NCI-H345 (cell line): Measurements from ENCODE around the gene FAM32A.
"Not testable (repeated sequence)": the region's sequence is repeated elsewhere in the genome, so short reads cannot be mapped to it uniquely, and the experiment has no call there.

Source experiments
- DNase-seq: peaks from one replicate; lab custom pipeline; 2025; lab: John Stamatoyannopoulos, UW

The FAM32A gene

GRCh38 chr19:16164222-16164890, 20.9 kb upstream of the FAM32A start:
- no peak for DNase-seq

- DNase-seq, result no peak
These were observed 18.8 kb upstream of the FAM32A start for GRCh38 chr19:16166417-16166816.

DNA sequence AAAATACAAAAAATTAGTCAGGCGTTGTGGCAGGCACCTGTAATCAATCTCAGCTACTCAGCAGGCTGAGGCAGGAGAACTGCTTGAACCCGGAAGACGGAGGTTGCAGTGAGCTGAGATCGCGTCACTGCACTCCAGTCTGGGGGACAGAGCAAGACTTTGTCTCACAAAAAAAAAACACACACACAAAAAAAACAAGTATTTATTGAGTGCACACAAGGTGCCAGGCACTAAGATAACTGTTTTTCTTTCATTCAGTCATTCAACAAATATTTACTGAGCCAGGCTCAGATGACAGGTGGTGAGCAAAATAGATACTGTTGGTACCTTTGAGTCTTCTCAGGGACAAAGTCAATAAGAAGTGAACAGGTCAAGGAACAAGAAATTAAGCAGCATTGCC, 18.2 kb upstream of the FAM32A start:
- DNase-seq, result no peak

DNA sequence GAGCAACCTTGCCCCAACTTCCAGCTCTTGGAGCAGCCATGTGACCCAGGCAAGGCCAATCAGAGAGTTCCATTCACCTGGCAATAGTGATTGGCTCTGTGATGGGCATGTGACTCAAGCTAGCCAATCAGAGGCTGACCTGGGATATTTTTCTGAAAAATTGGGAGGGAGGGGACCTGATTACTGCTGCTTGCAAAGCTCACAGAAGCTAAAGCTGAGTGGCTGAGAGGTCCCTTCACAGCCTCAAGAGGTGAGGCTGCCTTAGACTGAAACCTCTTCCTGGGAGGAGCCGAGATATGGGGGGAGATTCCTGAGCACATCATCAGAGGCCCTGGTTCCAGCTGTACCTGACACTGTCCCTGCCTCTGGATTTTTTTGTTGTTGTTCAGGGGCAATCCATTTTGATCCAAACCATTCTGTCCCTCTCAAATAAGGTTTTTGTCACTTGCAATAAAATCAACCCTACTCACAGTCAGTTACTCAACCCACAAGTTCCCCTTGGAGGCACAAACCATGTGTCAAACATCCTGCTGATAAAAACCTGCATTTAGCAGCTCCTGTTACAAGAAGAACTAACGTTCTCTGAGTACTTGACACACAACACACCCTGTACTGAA, 16.6 kb upstream of the FAM32A start:
- no peak for DNase-seq

GRCh38 chr19:16170134-16170533, 15.1 kb upstream of the FAM32A start:
- DNase-seq, result no peak

DNA sequence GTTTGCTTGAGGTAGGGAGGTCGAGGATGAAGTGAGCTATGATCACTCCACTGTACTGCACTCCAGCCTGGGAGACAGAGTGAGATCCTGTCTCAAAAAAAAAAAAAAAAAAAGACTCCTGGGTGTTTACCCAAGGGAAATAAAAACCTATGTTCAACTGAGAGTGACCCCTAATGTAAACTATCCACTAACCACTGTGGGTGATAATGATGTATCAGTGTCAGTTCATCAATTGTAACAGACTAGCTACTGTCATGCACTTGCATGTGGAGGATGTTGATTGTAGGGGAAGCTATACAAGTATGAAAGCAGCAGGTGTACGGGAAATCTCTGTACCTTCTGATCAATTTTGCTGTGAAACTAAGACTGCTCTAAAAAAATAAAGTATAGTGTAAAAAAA, 9.3 kb upstream of the FAM32A start:
- no peak for DNase-seq

- not testable (repeated sequence) for DNase-seq
These were observed 6.3 kb upstream of the FAM32A start for GRCh38 chr19:16178866-16179265.

DNA sequence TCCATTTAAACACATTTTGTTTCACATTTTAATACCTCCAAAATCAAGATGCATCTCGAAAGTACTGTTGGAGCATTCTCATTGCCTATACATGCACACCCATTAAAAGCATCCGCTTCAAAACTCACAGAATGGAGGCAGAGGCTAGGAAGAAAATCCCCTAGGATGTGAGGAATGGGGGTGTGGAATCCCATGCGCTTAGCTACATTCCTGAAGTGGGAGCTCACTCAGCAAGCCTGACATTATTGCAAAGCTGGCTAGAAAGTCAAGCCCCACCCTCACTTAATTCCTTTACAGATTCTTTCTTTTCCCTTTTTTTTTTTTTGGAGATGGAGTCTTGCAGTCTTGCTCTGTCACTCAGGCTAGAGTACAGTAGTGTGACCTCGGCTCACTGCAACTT, 4.6 kb upstream of the FAM32A start:
- DNase-seq, result no peak

- no peak for DNase-seq
These were observed 516 bp upstream of the FAM32A start for GRCh38 chr19:16184665-16185122.

- DNase-seq, result no peak
These were observed 536 bp downstream of the FAM32A start for GRCh38 chr19:16185768-16186123.

GRCh38 chr19:16188521-16188920, 3.3 kb downstream of the FAM32A start:
- no peak for DNase-seq

GRCh38 chr19:16190198-16190597, 5.0 kb downstream of the FAM32A start:
- no peak for DNase-seq

GRCh38 chr19:16190736-16191135, 5.5 kb downstream of the FAM32A start:
- no peak for DNase-seq

GRCh38 chr19:16191216-16191908, 6.2 kb downstream of the FAM32A start:
- no peak for DNase-seq

- DNase-seq, result no peak
These were observed 8.3 kb downstream of the FAM32A start for GRCh38 chr19:16193466-16193865.

DNA sequence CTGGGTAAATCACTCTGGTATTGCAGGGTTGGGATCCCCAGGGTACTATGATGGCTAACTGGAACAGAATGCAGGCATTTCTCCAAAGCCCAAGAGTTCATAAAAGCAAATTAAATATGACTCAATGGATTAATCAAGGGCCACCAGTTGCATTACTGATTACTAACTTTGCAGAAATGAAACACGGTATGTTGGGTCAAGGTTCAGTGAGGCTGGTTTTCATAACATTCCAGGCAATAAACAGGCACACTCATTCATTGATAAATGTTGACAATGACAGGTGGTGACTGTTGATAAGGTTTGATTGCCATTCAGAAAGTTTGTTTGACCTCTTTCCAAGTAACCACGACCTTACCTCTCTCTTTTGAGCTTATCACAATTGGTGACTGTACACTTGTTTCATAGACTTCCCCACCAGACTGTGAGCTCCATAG, 12.0 kb downstream of the FAM32A start:
- no peak for DNase-seq

DNA sequence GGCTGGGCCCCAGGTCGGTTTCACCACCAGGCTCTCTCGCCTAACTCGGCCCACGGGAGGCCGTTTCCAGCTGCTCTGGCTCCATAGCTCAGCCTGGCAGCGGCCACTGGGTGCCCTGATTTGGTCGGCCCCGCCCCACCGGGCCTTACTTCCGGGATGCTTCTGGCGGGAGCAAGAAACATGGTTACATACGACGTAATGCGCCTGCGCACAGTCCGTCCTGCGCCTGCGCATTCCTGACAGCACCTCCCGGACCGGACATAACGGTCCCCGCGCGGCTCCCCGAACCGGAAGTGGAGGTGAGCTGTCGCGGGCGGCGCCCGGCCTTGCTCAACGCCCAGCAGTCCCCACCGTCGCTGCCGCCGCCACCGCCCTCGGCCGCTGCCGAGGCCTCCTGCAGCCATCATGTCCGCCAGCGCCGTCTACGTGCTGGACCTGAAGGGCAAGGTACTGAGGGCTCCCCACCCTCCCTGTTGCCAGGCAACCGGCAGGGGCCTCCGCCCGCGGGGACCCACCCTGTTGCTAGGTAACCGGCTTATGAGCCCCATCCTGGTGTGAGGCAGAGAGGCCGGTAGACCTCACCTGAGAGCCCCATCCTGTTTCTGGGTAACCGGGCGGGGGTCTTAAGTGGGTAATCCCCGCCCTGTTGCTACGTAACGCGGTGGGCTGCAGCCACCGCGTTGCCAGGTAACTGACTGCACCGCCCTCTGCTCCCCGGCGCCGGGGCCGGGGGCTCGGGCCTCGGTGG, 12.6 kb downstream of the FAM32A start, which contains the start of gene AP1M1:
Gene AP1M1 (plus strand): TSS at position 290 of the 748 bp plus-strand sequence. CDS start 116 bp downstream, at position 406.
- peak; percentile 95 for DNase-seq

GRCh38 chr19:16198370-16198651, 13.1 kb downstream of the FAM32A start:
- no peak for DNase-seq

DNA sequence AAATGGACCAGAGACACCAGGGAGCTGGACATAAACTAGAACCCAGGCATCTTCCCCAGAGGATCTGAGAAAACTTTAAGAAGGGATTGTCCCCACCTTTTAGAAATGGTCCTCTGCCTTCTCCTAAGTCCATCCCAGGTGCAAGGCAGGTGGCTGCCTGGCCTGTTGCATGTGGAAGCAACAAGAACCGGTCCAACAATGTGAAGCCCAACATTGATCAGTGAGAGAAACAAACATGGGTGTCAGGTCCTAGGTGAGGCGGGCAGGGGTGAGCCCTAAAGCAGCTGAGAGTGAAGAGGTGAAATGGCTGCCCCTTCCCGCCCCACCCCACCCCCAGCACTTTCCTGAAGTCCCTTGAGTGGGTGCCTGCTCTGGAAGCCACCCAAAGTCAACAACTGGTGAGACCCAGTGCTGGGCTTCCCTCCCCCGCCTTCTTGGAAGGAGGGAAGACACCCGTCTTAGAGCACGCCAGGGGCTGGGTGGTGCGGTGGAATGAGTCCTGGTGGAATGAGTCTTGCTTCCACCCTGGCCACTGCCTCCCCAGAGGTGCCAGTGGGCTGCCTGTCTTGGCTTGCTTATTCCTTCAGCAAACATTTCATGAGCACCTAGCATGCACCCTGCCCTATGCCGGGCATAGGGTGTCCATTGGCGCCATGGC, 14.2 kb downstream of the FAM32A start:
- DNase-seq, result no peak

DNA sequence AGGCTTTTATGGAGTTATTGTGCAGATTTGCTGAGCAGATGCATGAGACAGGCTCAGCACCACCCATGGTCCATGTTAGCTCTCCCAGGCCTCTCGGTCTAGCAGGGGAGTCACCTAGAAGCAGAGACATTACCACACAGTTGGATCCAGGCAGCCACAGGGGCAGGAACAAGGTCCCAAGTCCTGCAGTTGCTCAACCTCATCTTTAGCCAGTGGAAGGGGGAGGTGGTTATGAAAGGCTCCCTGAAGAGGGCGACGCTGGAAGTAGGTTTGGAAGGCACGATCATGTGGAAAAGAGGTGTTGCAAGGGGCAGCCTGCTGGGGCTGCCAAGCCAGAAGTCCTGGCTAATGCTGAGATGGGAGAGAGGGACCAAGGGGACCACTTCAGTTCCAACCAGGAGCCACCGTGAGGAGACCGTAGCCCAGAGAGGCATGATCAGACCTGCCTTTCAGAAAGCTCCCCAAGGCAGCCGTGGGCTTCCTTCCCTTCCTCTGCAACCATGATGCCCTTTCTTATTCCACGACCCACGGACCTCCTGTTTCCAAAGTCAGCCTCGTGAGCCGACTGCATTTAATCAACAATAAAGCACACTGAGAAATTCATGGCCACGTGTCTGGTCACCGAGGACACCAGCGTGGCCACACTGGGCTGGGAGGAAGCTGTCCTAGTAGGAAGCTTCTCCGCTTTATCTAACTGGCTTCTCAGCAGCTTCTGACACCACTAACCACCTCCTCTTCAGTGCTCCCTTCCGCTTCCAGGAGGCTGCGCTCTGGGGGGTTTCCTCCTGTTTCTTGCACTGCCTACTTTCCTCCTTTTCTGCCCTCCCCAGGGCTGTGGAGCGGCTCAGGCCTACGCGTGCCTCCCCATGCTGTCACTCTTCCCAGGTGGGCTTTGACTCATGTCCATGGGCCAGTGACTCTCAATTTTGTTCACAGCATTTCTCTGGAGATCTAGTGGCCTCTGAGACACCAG, 15.1 kb downstream of the FAM32A start:
- no peak for DNase-seq

- DNase-seq, result no peak
These were observed 15.8 kb downstream of the FAM32A start for GRCh38 chr19:16201011-16201391.
